Endothelial cell (in vitro differentiated cells): ENCODE results near the gene GPR158. TPM values are rescaled to one million over a fixed set of nuclear protein-coding genes. Genes with fewer than 3 reads are reported as not detected.

ENCODE experiments used
- DNase-seq: peaks from one replicate; pipeline ENCODE4 v3.0.0; 2021; ENCODE audit warnings: low spot score
- H3K27ac Mint-ChIP-seq: one replicate; pipeline ENCODE4 v1.8.0; 2021; ENCODE audit warnings: mixed read lengths, inconsistent platforms; ENCODE audit not compliant: unreplicated experiment
- H3K27me3 Mint-ChIP-seq: one replicate; pipeline ENCODE4 v1.8.0; 2021; ENCODE audit warnings: mild to moderate bottlenecking, moderate library complexity, mixed read lengths, inconsistent platforms; ENCODE audit not compliant: unreplicated experiment
- H3K36me3 Mint-ChIP-seq: one replicate; pipeline ENCODE4 v1.8.0; 2021; ENCODE audit warnings: mild to moderate bottlenecking, low read depth, mixed read lengths, inconsistent platforms; ENCODE audit not compliant: unreplicated experiment
- H3K4me1 Mint-ChIP-seq: one replicate; pipeline ENCODE4 v1.8.0; 2021; ENCODE audit warnings: mild to moderate bottlenecking, mixed read lengths, inconsistent platforms; ENCODE audit not compliant: unreplicated experiment
- H3K4me3 Mint-ChIP-seq: one replicate; pipeline ENCODE4 v1.8.0; 2021; ENCODE audit warnings: mild to moderate bottlenecking, mixed read lengths, inconsistent platforms; ENCODE audit not compliant: unreplicated experiment
- H3K9me3 Mint-ChIP-seq: one replicate; pipeline ENCODE4 v1.8.0; 2021; ENCODE audit warnings: mixed read lengths, inconsistent platforms; ENCODE audit not compliant: unreplicated experiment
- CTCF ChIP-seq: fragments of 200-600 bp; sonication (generic); IDR thresholded peaks from one replicate; pipeline ENCODE4 v1.5.0; 2021; ENCODE audit warnings: antibody characterized with exemption; ENCODE audit not compliant: unreplicated experiment
- total RNA-seq: library from RNA; stranded (reverse); fragmentation: NEBNext Ultra II Directional; extraction: Animal tissue kit (Norgen Biotek cat#: 25700); gene quantifications from one replicate; pipeline ENCODE4 v1.2.1, GENCODE V29; 2021; ENCODE audit not compliant: unreplicated experiment

Gene GPR158
- total RNA-seq, 1 donor from 2014 or later: 0.13 TPM

- no peak for DNase-seq
- no peaks in the 10 kb centered on the region for H3K36me3 Mint-ChIP-seq
- no peak overlapping the region for H3K4me3 Mint-ChIP-seq
- no peaks in the 10 kb centered on the region for H3K9me3 Mint-ChIP-seq
- no peak overlapping the region for H3K27ac Mint-ChIP-seq
- H3K4me1 Mint-ChIP-seq: peaks cover 26% of the 10 kb centered on the region
- no peaks in the 10 kb centered on the region for H3K27me3 Mint-ChIP-seq
- TF ChIP-seq CTCF: no peak
Observed at GRCh38 chr10:25552283-25552919, 377.6 kb downstream of the GPR158 start.

- no peaks in the 10 kb centered on the region for H3K9me3 Mint-ChIP-seq
- H3K4me1 Mint-ChIP-seq: peaks cover 7% of the 10 kb centered on the region
- no peak overlapping the region for H3K27ac Mint-ChIP-seq
Observed at GRCh38 chr10:25555865-25556264, 381.1 kb downstream of the GPR158 start.

GRCh38 chr10:25556457-25556856, 381.7 kb downstream of the GPR158 start:
- H3K9me3 Mint-ChIP-seq: no peaks in the 10 kb centered on the region
- TF ChIP-seq CTCF: no peak
- H3K4me3 Mint-ChIP-seq: no peak overlapping the region
- no peaks in the 10 kb centered on the region for H3K36me3 Mint-ChIP-seq
- no peak overlapping the region for H3K27ac Mint-ChIP-seq
- peaks cover 7% of the 10 kb centered on the region for H3K4me1 Mint-ChIP-seq
- no peaks in the 10 kb centered on the region for H3K27me3 Mint-ChIP-seq
- no peak for DNase-seq

More at GRCh38 chr10:25555865-25556264, 381.1 kb downstream of the GPR158 start:
- H3K4me3 Mint-ChIP-seq: no peak overlapping the region
- no peaks in the 10 kb centered on the region for H3K36me3 Mint-ChIP-seq
- TF ChIP-seq CTCF: no peak
- no peaks in the 10 kb centered on the region for H3K27me3 Mint-ChIP-seq
- no peak for DNase-seq

GRCh38 chr10:25557136-25557535, 382.3 kb downstream of the GPR158 start:
- H3K9me3 Mint-ChIP-seq: no peaks in the 10 kb centered on the region
- peaks cover 7% of the 10 kb centered on the region for H3K4me1 Mint-ChIP-seq
- no peak for TF ChIP-seq CTCF
- no peak for DNase-seq
- no peaks in the 10 kb centered on the region for H3K27me3 Mint-ChIP-seq
- H3K36me3 Mint-ChIP-seq: no peaks in the 10 kb centered on the region
- no peak overlapping the region for H3K4me3 Mint-ChIP-seq
- no peak overlapping the region for H3K27ac Mint-ChIP-seq

GRCh38 chr10:25561758-25562157, 387.0 kb downstream of the GPR158 start:
- Mint-ChIP-seq H3K4me3 (no peak overlapping the region), H3K4me1 (peaks cover 12% of the 10 kb centered on the region), H3K9me3 (no peaks in the 10 kb centered on the region), H3K36me3 (no peaks in the 10 kb centered on the region), H3K27ac (no peak overlapping the region), H3K27me3 (no peaks in the 10 kb centered on the region)
- no peak for TF ChIP-seq CTCF
- no peak for DNase-seq
